Loucy (cell line): ENCODE measurements around the gene YEATS4.

Experiments
- EZH2phosphoT487 ChIP-seq: fragments of 200-600 bp; IDR thresholded peaks from 2 replicates; pipeline ENCODE4 v1.6.1; 2018; ENCODE audit warnings: antibody characterized with exemption, mild to moderate bottlenecking, moderate library complexity, borderline replicate concordance
- TF ChIP-seq, protein P1 (sequence below): fragments of 200-600 bp; sonication (generic); conservative IDR thresholded peaks from 2 replicates; pipeline ENCODE4 v1.5.1; 2014; ENCODE audit warnings: mild to moderate bottlenecking, antibody characterized with exemption, low read length

DNA sequence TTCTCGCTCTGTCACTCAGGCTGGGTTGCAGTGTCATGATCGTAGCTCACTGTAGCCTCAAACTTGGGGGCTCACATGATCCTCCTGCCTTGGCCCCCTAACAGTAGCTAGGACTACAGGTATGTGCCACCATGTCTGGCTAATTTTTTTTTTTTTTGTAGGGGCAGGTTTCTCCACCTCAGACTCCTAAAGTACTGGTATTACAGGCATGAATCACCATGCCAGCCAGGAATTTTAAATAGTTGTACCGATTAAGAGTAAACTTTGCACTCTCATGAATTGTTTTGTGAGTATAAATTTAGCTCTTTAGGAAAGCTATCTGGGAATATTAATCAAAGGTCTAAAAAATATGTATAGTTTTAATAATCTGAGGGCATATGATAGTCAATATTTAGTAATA lies 25.5 kb downstream of the YEATS4 start:
- no peak for TF ChIP-seq EZH2phosphoT487
- TF ChIP-seq, protein P1, sequence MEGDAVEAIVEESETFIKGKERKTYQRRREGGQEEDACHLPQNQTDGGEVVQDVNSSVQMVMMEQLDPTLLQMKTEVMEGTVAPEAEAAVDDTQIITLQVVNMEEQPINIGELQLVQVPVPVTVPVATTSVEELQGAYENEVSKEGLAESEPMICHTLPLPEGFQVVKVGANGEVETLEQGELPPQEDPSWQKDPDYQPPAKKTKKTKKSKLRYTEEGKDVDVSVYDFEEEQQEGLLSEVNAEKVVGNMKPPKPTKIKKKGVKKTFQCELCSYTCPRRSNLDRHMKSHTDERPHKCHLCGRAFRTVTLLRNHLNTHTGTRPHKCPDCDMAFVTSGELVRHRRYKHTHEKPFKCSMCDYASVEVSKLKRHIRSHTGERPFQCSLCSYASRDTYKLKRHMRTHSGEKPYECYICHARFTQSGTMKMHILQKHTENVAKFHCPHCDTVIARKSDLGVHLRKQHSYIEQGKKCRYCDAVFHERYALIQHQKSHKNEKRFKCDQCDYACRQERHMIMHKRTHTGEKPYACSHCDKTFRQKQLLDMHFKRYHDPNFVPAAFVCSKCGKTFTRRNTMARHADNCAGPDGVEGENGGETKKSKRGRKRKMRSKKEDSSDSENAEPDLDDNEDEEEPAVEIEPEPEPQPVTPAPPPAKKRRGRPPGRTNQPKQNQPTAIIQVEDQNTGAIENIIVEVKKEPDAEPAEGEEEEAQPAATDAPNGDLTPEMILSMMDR = no peak
